ENCODE data around the gene ALG5. TPM values are rescaled to one million over a fixed set of nuclear protein-coding genes. Genes with fewer than 3 reads are reported as not detected.
A peak's percentile ranks its signal among the peaks of the same experiment; 100 is the strongest.

The ALG5 gene
- total and polyA plus RNA-seq, 2 experiments from 2014 or later = 66.2 to 99.4 TPM

DNA sequence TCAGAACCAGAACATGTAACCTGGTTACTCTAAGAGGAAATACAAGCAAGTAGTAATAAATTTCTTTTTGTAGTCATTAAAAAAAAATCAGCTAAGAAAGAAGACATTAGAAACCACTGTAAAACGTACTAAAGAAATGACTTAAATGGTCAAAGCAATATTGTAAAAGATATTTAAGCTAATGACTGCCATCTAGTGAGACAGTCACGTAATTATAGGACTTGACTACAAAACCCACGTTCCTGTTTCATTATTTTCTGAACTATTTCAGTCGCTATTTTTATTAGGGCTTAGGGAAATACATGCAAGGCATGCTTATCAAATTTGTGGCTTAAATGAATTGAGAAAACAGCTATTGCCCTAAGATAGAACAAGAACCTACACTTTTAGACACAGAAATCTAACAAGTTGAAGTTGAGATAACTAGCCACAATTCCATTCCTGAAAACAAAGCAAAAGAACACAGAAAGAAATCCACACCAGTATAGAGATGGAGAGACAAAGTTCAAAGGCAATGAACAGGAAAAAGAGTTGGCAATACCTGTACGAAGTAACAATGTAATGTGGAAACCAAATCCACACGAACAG, 17.9 kb downstream of the ALG5 start:
- H3K9me2 ChIP-seq (replicated peaks; ENCODE audit: insufficient read depth) = no peaks in the 10 kb centered on the region
- H3K9me3 ChIP-seq (ENCODE audit: low read depth) = no peaks in the 10 kb centered on the region
- no peaks in the 10 kb centered on the region for H3K79me2 ChIP-seq
- H3K4me3 ChIP-seq = no peak overlapping the region
- H2AFZ ChIP-seq = no peak overlapping the region
- H4K20me1 ChIP-seq (ENCODE audit: insufficient read depth, poor library complexity, severe bottlenecking) = no peaks in the 10 kb centered on the region
- no peak for TF ChIP-seq EZH2 (IDR thresholded peaks at IDR 0.05; ENCODE audit: borderline replicate concordance)
- peak; percentile 68 for TF ChIP-seq CTCF (IDR thresholded peaks at IDR 0.05; ENCODE audit: poor library complexity)
- no peak overlapping the region for H3K27ac ChIP-seq
- H3K27me3 ChIP-seq = no peaks in the 10 kb centered on the region
- no peaks in the 10 kb centered on the region for H3K36me3 ChIP-seq (replicated peaks; ENCODE audit: insufficient read depth, low read depth)
- 36% methylated on average over 6 of the region's 6 CpGs for WGBS (ENCODE audit: low lambda C conversion rate, missing lambda C conversion rate)
- peak; percentile 55 for DNase-seq (ENCODE audit: low spot score)
- H3K4me1 ChIP-seq (ENCODE audit: insufficient read depth) = no peaks in the 10 kb centered on the region
- no peak overlapping the region for H3K4me2 ChIP-seq

DNA sequence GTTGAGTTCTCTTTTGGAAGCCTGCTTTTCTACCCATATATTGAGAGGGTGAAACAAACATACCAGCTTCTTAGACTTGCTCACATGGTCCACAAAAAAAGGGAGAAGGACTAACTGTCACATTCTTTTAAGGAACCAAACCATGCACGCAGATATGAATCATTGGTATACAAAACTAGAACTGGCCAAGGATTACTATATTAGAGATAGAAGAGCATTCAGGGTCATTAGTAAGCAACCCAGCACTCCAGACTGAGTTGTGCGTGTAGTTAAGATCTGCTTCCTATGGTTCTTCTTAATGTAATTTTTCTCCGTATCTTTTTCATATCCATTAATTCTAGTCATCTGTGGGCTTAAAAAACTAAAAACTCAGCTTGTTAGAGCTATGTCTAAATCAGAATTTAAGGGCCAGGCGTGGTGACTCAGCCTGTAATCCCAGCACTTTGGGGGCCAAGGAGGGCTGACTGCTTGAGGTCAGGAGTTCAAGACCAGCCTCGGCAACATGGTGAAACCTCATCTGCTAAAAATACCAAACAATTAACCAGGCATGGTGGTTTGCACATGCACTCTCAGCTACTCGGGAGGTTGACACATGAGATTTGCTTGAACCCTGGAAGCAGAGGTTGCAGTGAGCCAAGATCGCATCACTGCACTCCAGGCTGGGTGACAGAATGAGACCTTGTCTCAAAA, 19.6 kb downstream of the ALG5 start:
- no peaks in the 10 kb centered on the region for H4K20me1 ChIP-seq (ENCODE audit: insufficient read depth, poor library complexity, severe bottlenecking)

GRCh38 chr13:36975172-36975571, 24.0 kb downstream of the ALG5 start:
- WGBS (ENCODE audit: low lambda C conversion rate, missing lambda C conversion rate) = 90% methylated on average over 1 of the region's 1 CpG
- no peak for TF ChIP-seq EZH2 (IDR thresholded peaks at IDR 0.05; ENCODE audit: borderline replicate concordance)

More for the DNA sequence above, 19.6 kb downstream of the ALG5 start:
- H3K27ac ChIP-seq = no peak overlapping the region
- H3K27me3 ChIP-seq = no peaks in the 10 kb centered on the region
- no peak overlapping the region for H3K4me3 ChIP-seq
- no peak overlapping the region for H3K4me2 ChIP-seq
- H3K9me3 ChIP-seq (ENCODE audit: low read depth) = no peaks in the 10 kb centered on the region
- WGBS (ENCODE audit: low lambda C conversion rate, missing lambda C conversion rate) = 86% methylated on average over 7 of the region's 7 CpGs
- no peaks in the 10 kb centered on the region for H3K4me1 ChIP-seq (ENCODE audit: insufficient read depth)
- TF ChIP-seq CTCF (IDR thresholded peaks at IDR 0.05; ENCODE audit: poor library complexity) = no peak
- no peak for TF ChIP-seq EZH2phosphoT487 (IDR thresholded peaks at IDR 0.05; ENCODE audit: low read depth, severe bottlenecking, unreplicated experiment)
- TF ChIP-seq EZH2 (IDR thresholded peaks at IDR 0.05; ENCODE audit: borderline replicate concordance) = no peak
- no peaks in the 10 kb centered on the region for H3K9me2 ChIP-seq (replicated peaks; ENCODE audit: insufficient read depth)
- H3K79me2 ChIP-seq = no peaks in the 10 kb centered on the region
- no peak overlapping the region for H2AFZ ChIP-seq
- no peaks in the 10 kb centered on the region for H3K36me3 ChIP-seq (replicated peaks; ENCODE audit: insufficient read depth, low read depth)
- no peak for DNase-seq (ENCODE audit: low spot score)

DNA sequence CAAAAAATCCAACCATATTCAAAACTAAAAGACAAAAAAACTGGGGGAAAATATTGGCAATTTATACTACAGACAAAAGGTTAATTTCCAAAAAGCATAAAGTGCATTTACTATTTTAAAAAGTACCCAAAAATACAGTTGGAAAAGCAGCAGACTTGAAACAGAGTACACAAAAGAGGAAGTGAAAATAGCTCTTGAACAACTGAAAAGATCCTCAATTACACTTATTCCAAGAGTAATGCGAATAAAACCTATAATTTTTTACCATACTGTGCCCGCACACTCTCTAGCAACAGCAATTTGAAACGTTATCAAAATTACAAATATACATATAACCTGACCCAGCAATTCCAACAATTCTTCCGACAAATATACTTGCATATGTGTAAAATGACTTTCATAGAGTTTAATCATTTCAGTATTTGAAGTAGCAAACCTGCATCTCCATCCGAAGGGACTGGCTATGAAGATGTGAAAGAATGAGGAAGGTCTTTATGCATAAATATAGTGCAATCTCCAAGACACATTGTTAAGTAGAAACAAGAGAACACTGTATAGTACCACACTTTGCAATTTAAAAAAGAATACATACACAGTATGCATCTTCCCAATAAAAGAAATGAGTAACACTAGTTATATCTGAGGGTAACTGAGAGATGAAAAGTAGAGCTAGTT, 25.4 kb downstream of the ALG5 start:
- Histone ChIP-seq H4K20me1 (ENCODE audit: insufficient read depth, poor library complexity, severe bottlenecking) (no peaks in the 10 kb centered on the region), H3K36me3 (replicated peaks; ENCODE audit: insufficient read depth, low read depth) (no peaks in the 10 kb centered on the region), H3K27ac (no peak overlapping the region), H3K4me2 (no peak overlapping the region), H3K4me1 (ENCODE audit: insufficient read depth) (no peaks in the 10 kb centered on the region), H3K9me2 (replicated peaks; ENCODE audit: insufficient read depth) (peaks cover 4% of the 10 kb centered on the region), H2AFZ (no peak overlapping the region), H3K79me2 (no peaks in the 10 kb centered on the region), H3K4me3 (no peak overlapping the region), H3K9me3 (ENCODE audit: low read depth) (peaks cover 6% of the 10 kb centered on the region), H3K27me3 (no peaks in the 10 kb centered on the region)
- no peak for DNase-seq (ENCODE audit: low spot score)
- WGBS (ENCODE audit: low lambda C conversion rate, missing lambda C conversion rate) = 97% methylated on average over 5 of the region's 5 CpGs
- TF ChIP-seq EZH2phosphoT487 (IDR thresholded peaks at IDR 0.05; ENCODE audit: low read depth, severe bottlenecking, unreplicated experiment) (no peak), EZH2 (IDR thresholded peaks at IDR 0.05; ENCODE audit: borderline replicate concordance) (no peak), CTCF (IDR thresholded peaks at IDR 0.05; ENCODE audit: poor library complexity) (no peak)

More at GRCh38 chr13:36975172-36975571, 24.0 kb downstream of the ALG5 start:
- H3K9me3 ChIP-seq (ENCODE audit: low read depth) = peaks cover 6% of the 10 kb centered on the region
- no peaks in the 10 kb centered on the region for H4K20me1 ChIP-seq (ENCODE audit: insufficient read depth, poor library complexity, severe bottlenecking)
- no peak overlapping the region for H3K4me3 ChIP-seq
- H3K79me2 ChIP-seq = no peaks in the 10 kb centered on the region
- DNase-seq (ENCODE audit: low spot score) = no peak
- H3K4me2 ChIP-seq = no peak overlapping the region
- H3K4me1 ChIP-seq (ENCODE audit: insufficient read depth) = no peaks in the 10 kb centered on the region
- H3K9me2 ChIP-seq (replicated peaks; ENCODE audit: insufficient read depth) = peaks cover 4% of the 10 kb centered on the region
- H3K27me3 ChIP-seq = no peaks in the 10 kb centered on the region
- no peak overlapping the region for H2AFZ ChIP-seq
- no peaks in the 10 kb centered on the region for H3K36me3 ChIP-seq (replicated peaks; ENCODE audit: insufficient read depth, low read depth)
- H3K27ac ChIP-seq = no peak overlapping the region
